Stimulated activated CD8-positive, alpha-beta memory T cell treated with anti-CD3 and anti-CD28 coated beads, Interleukin-7, amount 100 ng/mL, for 24 hours (primary cell): ENCODE results near the gene TMEM201.
"Not testable (repeated sequence)": the region's sequence is repeated elsewhere in the genome, so short reads cannot be mapped to it uniquely, and the experiment has no call there.

ENCODE experiments used
- DNase-seq: peaks from one replicate; pipeline ENCODE4 v3.0.0-alpha.2; 2020; ENCODE audit warnings: low read depth

The TMEM201 gene

GRCh38 chr1:9588551-9589143 lies at the start of gene TMEM201:
Gene TMEM201, plus strand, starts transcription at chr1:9588911. Its CDS starts 20 bp downstream, at chr1:9588931.
- DNase-seq, result peak; percentile 85

- peak; percentile 97 for DNase-seq
Measured at GRCh38 chr1:9539165-9539828, 49.4 kb upstream of the TMEM201 start, which contains the start of gene SLC25A33. Gene SLC25A33, plus strand, starts transcription at chr1:9539465. Its CDS starts 227 bp downstream, at chr1:9539692.

- peak; percentile 21 for DNase-seq
Measured at GRCh38 chr1:9539829-9540550, 48.7 kb upstream of the TMEM201 start.

- no peak for DNase-seq
Measured at GRCh38 chr1:9542430-9542829, 46.3 kb upstream of the TMEM201 start.

- no peak for DNase-seq
Measured at GRCh38 chr1:9544926-9545325, 43.8 kb upstream of the TMEM201 start.

GRCh38 chr1:9549955-9550546 lies 38.7 kb upstream of the TMEM201 start:
- no peak for DNase-seq

- DNase-seq, result no peak
Measured at GRCh38 chr1:9551984-9552383, 36.7 kb upstream of the TMEM201 start.

- no peak for DNase-seq
Measured at GRCh38 chr1:9553736-9554144, 35.0 kb upstream of the TMEM201 start.

GRCh38 chr1:9555942-9556341 lies 32.8 kb upstream of the TMEM201 start:
- DNase-seq, result no peak

- DNase-seq, result no peak
Measured at GRCh38 chr1:9557624-9558023, 31.1 kb upstream of the TMEM201 start.

- no peak for DNase-seq
Measured at GRCh38 chr1:9558271-9558945, 30.3 kb upstream of the TMEM201 start.

GRCh38 chr1:9558946-9559545 lies 29.7 kb upstream of the TMEM201 start:
- no peak for DNase-seq

- DNase-seq, result no peak
Measured at GRCh38 chr1:9559673-9560072, 29.0 kb upstream of the TMEM201 start.

- DNase-seq, result not testable (repeated sequence)
Measured at GRCh38 chr1:9560090-9560489, 28.6 kb upstream of the TMEM201 start.

GRCh38 chr1:9561429-9561828 lies 27.3 kb upstream of the TMEM201 start:
- DNase-seq, result no peak

GRCh38 chr1:9569267-9569666 lies 19.4 kb upstream of the TMEM201 start:
- no peak for DNase-seq

GRCh38 chr1:9570886-9571529 lies 17.7 kb upstream of the TMEM201 start:
- DNase-seq, result not testable (repeated sequence)

GRCh38 chr1:9573723-9574122 lies 15.0 kb upstream of the TMEM201 start:
- no peak for DNase-seq

GRCh38 chr1:9575486-9575885 lies 13.2 kb upstream of the TMEM201 start:
- DNase-seq, result no peak

- DNase-seq, result no peak
Measured at GRCh38 chr1:9576903-9577302, 11.8 kb upstream of the TMEM201 start.

GRCh38 chr1:9577423-9577822 lies 11.3 kb upstream of the TMEM201 start:
- DNase-seq, result no peak
